Inferior parietal cortex (tissue), 1 donor: ENCODE measurements around the gene DOCK1.

Experiments used
- DNase-seq: peaks from one replicate; pipeline ENCODE4 v3.0.0-alpha.2; 2016; ENCODE audit errors: extremely low spot score

Gene DOCK1

DNA sequence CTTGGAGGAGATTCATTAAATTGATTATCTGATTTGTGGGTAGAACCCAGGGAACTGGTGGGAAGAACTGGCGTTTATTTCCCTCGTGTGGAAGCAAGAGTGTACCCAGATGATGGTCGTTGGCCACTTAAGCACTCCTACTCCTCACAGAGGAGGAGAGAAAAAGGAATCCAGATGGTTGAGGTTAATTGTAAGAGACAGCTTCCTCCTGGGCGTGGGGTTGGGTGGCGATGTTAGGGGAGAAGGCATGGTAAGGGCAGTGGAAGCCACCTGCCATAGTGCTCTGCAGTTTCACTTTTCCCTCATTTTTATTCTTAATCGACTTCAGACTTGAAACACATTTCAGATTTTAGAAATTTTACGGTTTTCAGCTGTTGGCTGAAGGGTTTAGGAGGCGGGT lies 104.1 kb downstream of the DOCK1 start:
- no peak for DNase-seq

DNA sequence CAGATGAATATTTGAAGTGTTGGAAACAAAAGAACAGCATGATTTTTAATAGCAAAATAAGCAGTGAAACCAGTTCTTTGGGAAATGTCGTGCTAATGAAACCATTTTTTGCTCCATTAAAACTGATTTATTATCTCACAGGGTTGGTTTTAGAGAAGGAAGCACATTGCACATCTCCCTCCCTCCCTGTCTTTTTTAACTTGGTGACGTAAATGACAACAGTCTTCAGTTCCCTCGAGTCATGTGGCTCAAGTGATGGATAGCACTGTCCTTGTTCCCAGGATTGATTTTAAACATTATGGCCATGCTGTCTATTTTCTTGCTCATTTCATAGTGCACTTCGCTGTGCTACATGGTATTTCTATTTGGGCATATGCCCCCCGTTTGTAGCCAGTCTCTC lies 105.9 kb downstream of the DOCK1 start:
- DNase-seq = no peak

DNA sequence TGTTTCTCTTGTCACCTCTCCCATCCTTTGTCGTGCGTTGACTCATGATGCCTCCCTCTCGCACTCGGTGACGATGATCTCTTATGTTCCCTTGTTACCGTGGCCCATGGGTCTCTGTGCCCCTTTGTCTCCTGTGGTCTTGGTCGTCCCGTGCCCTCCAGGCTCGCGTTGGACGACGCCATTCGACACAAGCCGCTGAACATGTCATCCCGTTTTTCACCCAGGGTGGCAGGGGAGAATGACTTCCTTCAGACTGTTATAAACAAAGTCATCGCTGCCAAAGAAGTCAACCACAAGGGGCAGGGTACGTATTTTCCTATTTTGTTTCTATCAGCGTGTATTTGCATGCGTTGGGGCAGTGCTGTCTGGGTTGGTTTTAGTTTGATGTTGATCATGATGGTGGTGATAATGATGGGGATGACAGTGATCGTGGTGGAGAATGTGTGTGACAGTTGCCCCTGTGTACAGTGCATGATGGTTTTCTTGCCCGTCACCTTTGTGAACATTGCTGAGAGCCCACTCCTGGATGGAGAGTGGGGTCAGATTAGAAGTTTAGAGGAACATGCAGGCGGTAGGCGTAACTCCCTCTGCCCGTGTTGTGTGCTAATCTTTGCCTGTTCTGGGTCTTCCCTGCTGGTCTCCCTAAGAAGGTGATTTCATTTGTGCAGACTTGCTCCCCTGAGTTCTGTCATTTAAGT lies 107.0 kb downstream of the DOCK1 start:
- DNase-seq = no peak

DNA sequence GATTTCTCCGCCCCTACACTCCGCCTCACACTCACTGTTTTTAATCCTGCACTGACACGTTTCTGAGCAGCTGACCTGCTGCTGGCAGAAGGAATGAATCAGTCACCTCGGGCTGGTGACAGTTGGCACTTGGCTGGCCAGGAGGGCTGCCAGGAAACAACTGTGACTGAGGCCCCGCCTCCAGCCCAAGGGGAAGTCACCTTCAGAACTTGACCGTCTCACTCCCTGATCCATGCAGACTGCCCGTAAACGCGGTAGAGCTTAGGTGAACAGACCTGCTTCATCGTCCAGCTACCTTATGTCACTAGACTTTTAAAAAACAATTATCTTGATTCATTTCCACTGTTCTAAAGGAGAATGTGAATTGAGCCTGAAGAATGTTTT lies 107.5 kb downstream of the DOCK1 start:
- peak; percentile 12 for DNase-seq

DNA sequence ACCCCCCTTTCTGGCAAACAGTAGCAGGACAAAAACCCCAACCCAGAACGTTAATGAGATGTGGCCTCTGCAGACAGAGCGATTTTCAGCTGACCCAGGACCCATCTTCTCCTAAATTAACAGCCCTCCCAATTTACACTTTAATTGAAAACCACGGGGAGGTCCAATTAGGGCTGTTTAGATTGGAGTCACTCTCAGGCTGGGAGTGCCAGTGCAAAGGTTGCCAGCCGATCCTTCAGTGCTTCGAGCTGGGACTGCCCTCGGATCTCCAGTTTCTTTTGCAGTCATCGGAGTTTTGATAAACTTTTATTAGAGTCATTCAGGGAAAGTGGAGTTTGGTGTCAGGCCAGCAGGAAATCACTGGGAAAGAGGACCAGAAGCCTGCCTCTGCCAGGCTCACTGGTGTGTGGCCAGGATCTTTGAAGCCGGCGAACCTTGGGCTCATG lies 108.0 kb downstream of the DOCK1 start:
- no peak for DNase-seq

DNA sequence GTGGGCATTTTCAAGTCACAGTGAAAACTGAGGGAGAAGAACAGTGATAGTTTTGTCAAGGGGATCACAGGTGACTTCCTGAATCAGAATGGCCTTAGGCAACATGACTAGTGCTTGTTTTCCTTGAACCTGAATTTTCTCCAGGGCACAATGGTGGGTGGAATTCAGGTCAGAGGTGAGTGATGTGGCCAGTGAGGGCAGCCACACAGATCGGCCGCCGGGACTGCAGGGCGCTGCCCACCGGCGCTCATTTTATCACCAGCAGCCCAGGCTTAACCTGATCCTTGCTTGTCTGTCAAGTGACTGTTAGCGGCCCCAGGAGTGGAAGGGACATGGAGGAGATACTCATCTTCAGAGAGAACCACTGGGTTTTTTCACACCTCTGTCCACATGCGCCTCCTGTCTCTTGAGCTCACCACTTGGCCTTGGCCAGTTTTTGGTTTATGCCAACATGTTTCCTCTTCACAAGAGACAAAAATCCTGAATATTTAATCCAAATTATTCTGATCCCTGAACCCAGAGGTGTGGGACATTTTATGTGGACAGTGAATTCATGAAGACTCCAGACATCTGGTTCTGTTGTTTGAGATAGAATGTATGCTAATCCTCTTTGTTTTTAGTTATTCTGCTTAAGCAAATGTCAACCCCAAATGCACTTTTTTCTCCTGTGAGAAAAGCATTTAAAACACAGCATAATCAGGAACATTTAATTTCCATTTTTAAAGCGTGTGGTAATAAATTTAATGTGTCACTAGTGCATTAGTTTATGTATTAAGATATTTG lies 108.7 kb downstream of the DOCK1 start:
- no peak for DNase-seq

DNA sequence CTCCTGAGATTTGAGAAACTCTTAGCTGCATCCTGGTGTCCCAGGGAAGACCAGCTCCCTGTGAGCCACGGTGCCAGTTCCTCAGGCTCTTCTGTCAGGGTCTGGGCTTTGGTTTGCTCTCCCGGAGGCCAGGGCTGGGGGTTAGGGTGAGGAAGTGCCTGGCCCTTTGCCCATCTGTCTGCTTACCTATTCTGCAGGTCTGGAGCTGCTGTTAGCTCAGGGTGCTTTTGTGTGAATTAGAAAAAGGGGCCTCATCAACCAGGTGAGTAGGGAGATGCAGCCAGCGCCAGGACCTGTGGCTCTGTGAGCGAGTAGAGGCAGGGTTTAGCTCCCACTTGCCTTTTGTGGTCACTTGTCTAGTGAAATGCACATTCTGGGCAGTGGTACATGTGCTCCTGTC lies 109.4 kb downstream of the DOCK1 start:
- no peak for DNase-seq

DNA sequence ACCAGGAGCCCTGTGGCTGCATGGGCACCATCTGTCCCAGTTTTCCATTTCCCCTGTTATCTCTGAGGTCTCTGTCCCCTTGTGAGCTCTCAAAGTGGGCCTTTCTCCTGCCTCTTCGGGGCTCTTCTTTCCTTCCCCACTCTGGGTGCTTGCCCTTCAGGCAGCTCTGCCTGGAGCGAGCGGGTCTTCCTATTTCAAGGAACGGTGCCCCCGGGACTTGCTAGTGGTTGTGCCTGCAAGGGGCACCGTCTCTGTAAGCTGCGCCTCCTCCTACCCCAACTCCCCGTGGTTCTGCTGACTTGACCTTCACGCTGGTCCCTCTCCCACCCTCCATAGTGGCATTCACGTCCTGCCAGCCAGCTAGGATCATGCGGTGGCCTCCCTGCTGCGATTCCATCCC lies 110.1 kb downstream of the DOCK1 start:
- no peak for DNase-seq

DNA sequence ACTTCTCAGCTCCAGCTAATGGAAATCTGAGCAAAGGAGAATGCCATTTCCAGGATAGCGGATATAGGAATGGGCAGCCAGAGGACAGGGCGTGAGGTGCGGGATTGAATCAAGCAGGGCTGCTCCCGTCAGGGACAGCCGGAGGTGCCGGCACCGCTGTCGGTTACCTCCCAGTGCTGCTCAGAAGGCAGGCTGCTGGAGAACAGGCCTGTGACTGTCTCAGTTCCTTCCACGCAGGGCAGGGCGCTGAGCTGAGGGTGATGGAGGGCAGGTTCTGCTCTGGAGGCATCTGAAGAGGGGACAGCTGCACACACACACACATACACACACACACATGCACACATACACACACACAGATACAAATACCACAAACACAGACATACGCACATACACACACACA lies 111.1 kb downstream of the DOCK1 start:
- DNase-seq = no peak

DNA sequence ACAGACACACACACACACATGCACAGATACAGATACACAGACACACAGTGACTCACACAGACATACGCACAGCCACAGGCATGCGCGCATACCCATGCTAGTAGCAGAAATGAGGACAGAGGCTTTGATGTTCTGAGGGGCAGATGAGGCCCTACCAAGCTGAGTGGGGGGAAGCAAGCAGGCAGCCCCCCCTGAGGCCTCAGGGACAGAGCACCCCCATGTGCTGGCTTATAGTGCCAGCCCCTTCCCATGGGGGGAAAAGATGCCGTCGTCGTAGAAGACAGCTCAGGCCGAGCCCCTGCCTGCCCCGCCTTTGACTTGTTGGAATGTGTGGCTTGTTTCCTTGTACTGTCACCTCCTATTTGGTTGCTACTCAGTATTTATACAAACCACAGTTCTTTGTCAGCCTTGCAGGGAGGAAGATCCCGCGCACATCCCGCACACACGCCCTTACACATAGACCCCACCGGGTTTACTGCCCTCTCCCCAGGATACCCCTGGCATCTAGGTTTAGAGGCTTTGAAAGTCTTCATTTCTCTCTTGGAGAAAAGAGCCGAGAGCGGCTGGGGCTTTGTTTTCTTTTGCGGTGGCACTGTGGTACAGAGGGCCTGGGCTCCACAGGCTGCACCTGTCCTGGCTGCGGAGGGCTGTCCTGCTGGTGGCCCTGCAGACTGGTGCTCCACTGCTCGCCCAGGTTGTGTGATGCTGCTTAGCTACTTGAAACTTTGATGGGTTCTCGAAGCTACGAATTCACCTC lies 112.5 kb downstream of the DOCK1 start:
- no peak for DNase-seq

DNA sequence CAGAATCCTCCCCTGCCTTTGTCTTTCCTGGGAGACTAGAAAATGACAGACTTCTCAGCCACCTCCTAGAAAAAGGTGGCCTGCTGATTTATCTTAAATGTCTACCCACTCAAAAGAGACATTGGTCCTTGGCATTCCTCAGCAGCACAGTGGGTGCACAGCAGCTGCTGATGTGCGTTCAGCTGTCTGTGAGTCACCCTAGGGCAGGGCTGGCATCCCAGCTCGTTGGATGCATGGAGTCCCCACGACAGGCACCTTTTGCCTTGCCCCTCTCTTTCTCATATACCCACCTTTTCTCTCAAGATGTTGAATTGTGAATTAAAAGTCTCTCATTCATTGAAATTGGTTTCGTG lies 113.0 kb downstream of the DOCK1 start:
- no peak for DNase-seq

DNA sequence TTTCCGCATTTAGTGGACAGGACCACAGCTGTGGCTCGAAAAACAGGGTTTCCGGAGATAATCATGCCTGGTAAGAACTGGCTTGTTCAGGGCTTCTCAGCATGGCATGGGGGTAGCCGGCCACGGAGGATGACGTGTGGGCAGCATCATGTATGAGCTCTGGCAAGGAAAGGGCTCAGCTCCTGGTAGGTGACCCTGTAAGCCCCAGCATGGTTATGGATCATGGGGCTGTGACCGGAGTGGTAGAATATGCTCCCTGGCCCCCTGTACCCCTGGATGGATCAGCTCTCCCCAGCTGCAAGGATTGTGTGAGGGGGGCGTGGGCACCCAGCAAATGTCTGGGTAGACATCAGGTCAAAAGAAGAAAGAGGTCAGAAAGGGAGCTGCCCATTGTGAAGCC lies 113.5 kb downstream of the DOCK1 start:
- no peak for DNase-seq

DNA sequence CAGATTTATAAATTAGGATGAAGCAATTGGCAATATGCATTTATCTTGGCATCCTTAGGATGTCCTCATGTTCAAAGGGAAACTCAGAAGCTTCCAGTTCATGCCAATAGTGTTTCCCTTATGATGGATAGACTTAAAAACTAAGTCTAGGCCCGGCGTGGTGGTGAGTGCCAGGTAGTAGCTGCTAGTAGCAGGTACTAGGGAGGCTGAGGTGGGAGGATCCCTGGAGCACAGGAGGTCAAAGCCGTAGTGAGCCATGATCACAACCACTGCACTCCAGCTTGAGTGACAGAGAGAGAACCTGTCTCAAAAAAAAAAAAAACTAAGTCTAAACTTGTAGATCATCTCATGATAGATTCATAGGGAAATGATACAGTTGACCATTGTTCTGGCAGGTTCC lies 115.0 kb downstream of the DOCK1 start:
- DNase-seq = no peak

DNA sequence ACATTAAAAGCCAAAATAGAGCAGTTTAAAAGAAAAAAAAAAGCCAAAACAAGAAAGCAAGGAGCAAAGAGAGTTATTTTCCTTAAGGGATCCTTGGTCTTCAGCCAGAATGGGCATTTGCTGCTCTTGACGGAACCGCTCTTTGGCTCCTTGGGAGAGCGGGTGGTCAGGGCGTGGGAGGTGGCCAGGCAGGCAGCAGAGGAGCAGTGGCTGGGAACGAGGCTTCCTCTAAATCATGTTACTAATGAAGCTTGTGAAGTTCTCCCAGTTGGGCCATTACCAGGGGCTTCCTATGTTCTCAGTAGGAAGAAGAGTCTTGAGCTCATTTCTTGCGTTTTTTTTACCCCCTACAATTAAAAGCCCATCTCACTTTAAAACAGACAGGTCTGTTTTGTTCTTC lies 116.6 kb downstream of the DOCK1 start:
- no peak for DNase-seq

DNA sequence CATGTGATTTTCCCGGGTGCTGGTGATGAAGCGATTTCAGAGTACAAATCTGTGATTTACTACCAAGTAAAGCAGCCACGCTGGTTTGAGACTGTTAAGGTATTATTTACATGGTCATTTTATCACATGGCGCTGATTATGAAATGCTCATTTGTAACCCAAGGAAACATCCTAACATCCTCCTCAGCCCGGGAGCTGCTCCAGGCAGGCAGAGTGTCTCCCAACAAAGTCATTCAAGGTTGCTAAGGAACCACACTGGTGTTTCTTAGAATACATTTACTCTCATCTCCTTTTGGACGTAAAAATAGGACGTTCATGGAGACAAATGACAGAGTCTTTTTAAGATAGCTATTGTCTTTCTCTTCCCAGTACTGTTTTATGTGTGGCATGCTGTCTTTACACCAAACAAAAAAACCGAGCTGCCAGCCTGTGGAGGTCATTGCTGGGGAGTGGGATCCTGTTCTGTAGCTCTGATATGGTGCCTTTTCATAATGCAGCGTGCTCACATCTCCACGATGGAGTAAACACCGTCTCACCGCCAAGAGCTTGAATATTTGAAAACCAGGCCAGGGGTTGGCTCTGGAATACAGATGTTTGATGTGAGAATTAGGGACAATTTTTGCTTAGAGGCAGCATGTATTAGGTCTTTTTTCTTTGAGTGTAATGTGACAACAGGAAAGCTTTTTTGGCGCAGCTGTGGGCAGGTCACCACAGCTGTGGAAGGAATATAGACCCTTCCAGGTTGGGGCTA lies 119.6 kb downstream of the DOCK1 start:
- DNase-seq = peak; percentile 39

DNA sequence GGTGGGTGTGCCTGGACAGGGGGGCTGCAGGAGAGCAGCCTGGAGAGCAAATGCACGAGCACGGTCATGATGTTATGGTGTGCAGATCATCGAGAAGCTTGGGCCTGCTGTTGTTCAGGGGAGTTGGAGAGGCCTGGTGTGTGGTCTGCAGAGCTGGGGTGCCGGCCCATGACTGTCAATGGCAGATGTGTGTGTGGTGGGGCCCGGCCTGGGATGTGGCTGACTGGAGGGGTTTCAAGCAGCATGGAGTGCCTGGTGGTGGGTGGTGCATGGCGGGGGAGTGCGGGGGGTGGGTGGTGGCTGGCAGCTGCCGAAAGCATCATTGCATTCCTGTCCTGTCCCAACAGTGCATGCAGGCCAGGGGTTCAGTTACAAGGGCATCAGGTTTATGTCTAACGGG lies 122.6 kb downstream of the DOCK1 start:
- DNase-seq = no peak

DNA sequence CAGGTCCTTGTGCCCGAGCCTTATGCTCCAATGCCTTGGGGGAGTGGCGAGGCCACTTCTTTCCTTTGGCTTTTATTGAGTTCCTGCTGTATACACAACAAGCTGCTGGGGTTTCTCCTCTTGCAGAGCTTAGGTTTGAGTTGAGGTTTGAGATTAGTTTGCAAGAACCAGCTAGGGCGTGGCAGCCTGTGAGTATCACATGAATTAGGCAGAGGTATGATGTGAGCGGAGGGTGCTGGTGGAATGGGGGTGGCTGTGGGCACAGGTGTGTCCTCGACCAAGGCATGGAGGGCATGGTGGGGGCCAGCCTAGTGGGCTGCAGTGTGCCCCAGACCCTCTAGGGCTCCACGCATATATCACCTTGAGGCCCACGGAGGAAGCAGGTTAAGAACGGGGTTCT lies 123.3 kb downstream of the DOCK1 start:
- DNase-seq = no peak

DNA sequence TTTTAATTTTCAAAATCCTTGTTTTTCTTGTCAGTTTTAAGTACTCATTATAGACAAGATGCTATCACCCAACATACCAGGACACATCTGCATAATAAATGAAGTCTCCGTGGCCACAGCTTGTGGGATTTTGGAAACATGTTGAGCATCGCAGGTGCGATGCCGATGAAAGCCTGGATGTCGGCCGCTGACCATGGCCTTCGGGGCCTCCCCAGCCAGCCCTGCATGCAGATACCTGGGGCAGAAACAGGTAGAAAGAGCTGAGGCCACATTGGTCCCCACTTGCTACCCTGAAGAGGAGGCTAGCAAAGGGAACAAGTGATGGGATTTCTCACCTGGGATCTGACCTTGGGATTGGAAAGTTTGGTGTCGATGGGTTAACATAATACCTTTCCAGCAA lies 123.8 kb downstream of the DOCK1 start:
- no peak for DNase-seq

DNA sequence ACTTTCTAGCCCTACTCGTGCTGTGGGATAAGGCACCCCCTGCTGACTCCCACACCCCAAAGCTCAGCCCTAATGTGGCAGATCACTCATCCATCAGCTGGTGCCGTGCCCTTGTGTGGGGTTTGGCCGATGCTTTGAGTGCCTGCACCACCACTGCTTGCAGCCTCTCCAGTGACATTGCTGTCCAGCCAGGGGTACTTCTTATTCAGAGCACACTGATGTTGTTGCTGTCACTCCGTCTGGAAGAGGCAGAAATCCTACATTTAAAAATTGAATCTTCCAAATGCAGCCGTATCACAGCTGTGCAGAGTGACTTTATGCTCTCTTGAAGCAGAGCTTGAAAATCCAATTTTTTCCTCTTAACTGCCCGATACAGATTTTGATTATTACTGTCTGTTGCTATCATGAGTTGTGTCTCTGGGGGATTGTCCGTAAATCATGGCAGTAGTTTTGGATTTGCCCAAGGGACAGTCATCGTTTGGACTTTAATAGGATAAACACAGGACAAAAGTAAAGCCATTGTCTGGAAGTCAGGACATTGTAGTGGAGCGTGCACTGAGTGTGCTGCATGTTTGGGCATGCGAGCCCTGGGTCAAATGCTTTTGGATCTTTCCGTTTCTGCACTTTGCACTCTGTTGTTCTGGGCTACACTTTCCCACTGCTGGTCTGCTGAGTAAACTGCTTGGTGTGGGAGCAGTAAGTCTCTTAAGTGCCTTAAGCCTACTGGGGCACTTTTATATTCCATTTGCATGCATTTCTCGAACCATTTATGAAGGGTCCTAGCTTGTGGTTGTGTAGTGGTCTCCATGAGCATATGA lies 128.2 kb downstream of the DOCK1 start:
- peak; percentile 6 for DNase-seq

DNA sequence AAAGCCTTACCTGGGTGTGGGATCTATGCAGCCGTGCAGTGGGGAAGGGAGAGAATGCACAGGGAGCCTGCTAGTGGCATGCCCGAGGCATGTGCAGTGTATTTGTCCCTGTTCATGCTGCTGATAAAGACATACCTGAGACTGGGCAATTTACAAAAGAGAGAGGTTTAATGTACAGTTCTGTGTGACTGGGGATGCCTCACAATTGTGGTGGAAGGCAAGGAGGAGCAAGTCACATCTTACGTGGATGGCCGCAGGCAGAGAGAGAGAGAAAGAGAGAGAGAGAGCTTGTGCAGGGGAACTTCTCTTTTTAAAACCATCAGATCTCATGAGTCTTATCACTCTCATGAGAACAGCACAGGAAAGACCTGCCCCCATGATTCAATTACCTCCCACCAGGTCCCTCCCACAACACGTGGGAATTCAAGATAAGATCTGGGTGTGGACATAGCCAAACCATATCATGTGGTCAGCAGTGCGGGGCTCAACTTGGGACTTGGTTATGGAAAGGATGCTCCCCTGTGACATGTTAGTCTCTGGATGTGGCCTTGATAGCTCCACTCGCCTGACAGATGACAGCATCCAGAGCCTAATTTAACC lies 128.9 kb downstream of the DOCK1 start:
- DNase-seq = no peak

DNA sequence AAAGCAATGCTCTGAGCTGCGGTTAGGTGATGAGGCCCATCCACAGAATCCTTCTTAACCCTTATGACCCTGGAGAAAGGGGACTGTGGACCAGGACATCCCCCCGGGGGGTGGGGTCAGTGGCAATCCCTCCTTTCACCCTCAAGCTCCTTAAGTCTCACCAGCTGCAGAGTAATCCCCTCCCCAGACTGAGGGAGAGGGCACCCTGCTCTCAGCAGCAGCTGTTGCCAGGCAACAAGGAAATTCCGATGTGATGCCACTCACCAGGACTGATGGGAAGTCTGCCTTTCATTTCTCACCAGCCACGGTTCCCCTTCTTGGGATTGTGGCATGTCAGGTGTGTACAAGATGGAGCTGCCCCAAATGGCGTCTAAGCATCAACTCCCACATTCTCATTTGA lies 129.6 kb downstream of the DOCK1 start:
- no peak for DNase-seq
